Measurements from ENCODE around the gene PPHLN1.

- TF ChIP-seq CTCF (IDR thresholded peaks at IDR 0.05) (no peak), POLR2A (IDR thresholded peaks at IDR 0.05) (no peak)
Observed at GRCh38 chr12:42346403-42347002, 20.5 kb downstream of the PPHLN1 start.

Measured in lower leg skin (tissue), 3 donors.